Middle frontal gyrus (tissue), 1 donor: Measurements from ENCODE around the gene HHAT.

Source experiments
- DNase-seq: peaks from one replicate; pipeline ENCODE4 v3.0.0-alpha.2; 2015; ENCODE audit warnings: low spot score; ENCODE audit errors: extremely low spot score

The HHAT gene

DNA sequence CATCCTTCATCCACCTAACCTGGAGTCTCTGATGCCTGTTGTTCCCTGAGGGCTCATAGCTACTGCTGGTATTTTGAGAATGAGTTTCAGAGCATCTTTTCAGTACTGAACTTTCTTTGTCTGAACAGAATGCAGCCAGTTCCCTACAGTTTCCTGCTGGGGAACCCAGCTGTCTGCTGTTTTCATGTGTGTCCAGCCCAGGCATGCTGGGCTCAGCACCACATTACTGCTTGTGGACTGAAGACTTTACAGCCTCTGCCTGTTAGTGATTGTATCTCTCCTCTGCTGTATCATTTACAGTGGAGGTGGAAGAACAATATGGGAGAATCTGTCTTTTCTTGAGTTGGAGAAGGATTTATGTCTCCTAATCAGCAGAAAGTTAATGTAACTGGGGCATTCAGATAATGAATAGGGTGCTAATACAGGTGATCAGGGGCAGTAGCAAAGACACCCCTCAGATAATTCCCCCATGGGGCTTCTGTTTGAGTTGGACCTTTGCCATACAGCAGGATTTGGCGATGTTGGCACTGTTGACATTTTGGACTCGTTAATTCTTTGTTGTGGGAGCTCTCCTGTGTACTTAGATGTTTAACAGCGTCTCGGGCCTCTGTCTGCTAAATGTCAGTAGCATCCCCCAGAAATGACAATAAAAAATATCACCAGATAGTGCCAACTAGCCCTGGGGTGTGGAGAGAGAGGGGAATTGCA, 207.7 kb downstream of the HHAT start:
- DNase-seq, result no peak

GRCh38 chr1:210540288-210540687, 211.6 kb downstream of the HHAT start:
- no peak for DNase-seq

DNA sequence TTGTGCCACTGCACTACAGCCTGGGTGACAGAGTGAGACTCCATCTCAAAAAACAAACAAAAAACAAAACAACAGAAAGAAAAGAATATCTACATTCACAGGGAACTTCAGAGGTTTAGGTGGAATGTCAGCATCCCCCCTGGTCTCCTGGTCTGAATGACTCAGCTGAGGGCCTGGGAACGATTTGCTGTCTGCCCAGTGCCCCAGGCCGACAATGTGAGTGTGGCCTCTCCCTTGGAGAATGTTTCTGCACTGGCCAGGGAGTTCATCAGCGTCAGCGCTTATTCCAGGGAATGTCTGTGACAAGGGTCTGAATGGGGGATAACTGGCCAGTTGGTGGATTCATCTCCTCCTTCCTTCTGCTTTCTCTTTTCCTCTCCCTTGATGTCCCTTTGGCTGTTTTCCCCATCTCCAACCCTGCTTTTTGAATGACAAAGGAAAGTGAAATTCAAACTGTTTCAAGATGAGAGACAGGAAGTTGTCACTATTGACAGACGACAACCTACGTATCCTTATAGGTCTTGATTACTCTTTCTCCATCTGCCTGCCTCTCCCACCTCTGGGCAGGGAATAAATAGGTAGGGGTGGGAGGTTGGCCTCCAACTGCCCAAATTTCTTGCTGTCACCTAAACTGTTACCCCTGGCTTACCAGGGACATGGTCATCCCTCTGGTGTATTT, 213.1 kb downstream of the HHAT start:
- no peak for DNase-seq

- no peak for DNase-seq
These were observed 223.2 kb downstream of the HHAT start for GRCh38 chr1:210551899-210552298.

DNA sequence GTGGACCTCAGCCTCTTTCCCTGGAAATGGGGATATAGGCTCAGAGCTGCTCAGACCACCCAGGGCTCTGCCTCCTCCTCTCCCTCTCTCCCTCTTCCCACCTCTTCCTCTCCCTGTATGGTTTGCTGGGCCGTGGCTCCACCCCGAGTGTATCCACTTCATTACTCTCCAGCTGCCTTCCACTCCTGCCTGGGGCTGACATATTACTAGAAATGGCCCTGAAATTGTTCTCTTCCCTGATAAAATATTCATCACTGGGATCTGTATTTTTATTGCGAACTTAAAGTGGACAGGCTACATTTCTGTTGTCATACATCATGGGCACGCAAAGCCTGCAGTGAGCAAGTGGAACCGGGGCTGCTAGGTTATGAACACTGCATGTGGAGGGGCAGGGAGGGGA, 225.0 kb downstream of the HHAT start:
- no peak for DNase-seq

GRCh38 chr1:210554382-210554781, 225.7 kb downstream of the HHAT start:
- DNase-seq, result no peak

DNA sequence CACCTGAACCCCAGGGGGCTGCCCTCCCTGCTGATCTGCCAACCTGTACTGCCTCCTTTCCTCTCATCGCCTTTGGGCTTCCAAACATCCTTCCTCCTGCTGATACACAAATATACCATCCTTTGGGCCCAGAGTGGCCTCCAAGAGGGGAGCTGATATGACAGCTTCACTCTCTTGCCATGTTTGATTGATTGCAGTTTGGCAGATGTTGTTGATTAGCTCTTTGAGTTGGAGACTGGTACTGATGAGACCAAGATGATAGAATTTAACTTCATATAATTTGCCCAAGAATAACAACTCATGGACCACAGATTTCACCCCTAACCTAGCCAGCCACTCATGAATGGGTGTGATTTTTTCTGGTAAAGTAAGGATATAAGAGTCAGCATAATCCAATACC, 227.8 kb downstream of the HHAT start:
- no peak for DNase-seq

- DNase-seq, result no peak
These were observed 228.8 kb downstream of the HHAT start for GRCh38 chr1:210557426-210558077.

GRCh38 chr1:210558302-210558701, 229.6 kb downstream of the HHAT start:
- no peak for DNase-seq

DNA sequence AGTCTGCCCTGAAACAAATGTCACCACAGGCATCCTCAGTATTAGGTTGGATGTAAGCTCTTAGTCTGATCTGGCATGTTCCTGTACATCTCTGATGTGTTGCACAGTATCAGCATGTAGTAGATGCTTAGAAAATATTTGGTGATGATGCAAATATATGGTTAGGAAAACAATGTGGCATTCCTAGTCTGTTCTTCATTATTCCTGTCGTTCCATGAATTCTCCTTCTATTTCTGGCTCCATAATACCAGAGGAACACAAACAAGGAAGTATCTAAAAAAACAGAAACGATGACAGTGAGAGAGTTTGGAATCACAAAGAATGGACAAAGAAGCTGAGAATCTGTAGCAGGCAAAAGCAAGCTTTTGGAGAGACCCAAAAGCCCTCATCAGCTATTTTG, 236.6 kb downstream of the HHAT start:
- no peak for DNase-seq

- DNase-seq, result no peak
These were observed 239.9 kb downstream of the HHAT start for GRCh38 chr1:210568631-210569030.

- DNase-seq, result no peak
These were observed 241.4 kb downstream of the HHAT start for GRCh38 chr1:210570116-210570515.

GRCh38 chr1:210571356-210572284, 242.9 kb downstream of the HHAT start:
- no peak for DNase-seq

GRCh38 chr1:210573141-210573540, 244.4 kb downstream of the HHAT start:
- DNase-seq, result no peak

DNA sequence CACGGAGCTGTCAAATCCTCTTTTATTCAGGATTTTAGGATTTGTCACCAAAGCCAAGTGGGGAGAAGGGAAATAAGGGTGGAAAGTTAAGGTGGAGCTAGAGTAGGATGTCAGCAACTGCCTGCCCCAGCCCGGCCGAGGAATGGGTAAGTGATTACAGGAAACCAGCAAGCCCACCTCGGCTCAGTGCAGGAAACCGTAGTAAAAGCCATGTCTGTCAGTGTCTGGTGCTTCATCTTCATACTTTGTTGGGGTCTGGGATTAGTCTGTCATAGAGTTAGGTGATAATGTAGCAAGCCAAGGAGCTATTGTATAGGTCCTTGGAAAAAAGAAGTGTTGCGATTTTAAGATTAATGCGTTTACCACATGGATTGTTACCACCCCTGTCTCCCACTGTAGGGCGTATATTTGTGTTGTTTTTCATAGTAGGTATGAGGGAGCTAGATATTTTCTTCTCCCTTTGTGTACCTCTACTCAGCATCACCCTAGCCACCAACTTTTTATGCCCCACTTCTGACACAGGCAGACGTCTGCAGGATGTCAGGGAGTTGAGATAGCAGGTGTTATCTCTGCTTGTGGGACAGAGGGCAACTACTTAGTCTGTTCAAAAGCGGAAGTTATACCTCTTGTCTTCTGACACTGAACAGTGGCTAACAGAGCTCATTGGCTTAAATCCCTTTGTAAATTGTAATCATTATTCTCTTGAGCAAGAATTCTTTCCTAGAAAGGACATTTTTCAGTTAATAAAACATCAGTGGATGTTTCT, 253.7 kb downstream of the HHAT start:
- DNase-seq, result no peak

DNA sequence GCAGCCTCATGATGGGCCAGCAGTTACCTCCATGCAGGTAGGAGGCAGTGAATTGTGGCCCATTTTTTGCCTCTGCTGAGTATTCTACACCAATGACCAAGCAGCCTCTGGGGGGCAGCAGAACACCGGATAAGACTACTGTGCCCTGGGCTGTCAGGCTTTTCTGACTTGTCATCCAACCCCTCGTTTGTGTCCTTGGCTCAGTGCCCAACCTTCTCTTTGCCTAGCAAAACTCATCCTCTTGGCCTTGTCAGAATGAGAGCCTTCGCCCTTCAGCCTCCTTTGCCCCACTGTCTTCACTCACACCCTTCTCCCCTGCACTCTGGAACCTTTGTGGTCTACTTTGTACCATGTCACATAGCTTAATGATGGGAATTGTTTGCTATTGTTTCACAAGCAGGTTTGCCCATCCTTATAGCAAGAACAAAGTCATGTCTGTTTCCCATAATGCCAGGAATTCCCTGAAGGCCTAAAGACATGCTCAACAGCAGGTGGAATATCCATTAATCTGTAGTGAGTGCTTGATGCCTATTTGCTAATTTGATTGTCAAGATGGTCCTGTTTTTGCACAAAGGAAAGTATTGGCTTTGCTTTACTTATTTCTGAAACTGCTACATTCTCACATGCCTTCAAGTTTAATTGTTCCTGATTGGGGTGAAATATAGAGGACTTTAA, 255.9 kb downstream of the HHAT start:
- peak; percentile 86 for DNase-seq

DNA sequence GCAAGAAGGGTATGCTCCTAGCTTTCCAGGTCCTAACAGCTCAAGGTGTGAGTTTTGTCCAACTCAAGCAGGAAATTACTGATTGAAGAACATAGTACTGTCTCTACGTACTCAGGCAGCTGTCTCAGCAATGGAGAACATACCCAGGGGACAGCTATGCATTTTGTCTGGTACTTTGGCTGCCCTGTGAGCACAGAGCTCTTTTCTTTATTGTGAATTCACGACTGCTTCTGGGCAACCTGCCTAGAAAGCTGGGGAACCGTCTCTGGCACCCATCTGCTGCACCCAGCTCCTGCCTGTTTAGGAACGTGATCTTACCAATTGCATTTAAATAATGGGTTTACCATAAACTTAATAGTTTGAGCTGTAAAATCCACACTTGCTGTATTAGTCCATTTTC, 258.1 kb downstream of the HHAT start:
- DNase-seq, result peak; percentile 62

DNA sequence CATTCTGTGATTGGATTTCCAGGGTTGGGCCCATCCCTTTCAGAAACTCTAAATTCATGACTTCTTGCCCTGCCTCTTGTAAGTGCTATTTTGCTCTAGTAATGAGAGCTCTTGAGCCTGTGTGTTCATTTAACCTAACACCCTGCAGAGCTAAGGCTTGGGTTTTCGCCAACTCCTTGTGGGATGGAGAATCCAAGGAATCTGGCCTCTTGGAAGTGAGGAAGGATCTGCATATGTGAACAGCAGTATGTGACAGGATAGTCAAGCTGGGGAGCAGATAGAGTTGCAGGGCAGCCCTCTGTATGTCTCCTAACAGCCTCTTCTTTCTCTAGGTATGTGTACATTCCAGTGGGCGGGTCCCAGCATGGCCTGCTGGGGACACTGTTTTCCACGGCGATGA, 258.9 kb downstream of the HHAT start:
- no peak for DNase-seq

DNA sequence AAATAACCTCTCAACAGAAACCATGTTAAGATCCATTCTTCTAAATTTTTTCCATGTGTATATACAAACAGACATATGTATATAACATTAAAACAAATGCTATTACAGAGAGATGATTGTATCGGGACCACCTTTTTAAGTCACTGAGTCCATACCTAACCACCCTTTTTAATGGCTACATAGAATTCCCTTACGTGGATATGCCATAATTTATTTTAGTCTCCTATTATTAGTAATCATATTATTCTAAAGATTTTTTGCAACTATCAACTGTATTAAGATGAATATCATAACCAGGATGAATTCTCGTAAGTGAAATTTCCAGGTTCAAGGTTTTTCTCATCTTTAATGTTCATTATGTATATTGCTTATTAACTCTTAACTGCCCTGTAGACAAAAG, 259.7 kb downstream of the HHAT start:
- no peak for DNase-seq

- DNase-seq, result no peak
These were observed 260.2 kb downstream of the HHAT start for GRCh38 chr1:210588946-210589345.
